HG02763 (cell line): Measurements from ENCODE around the gene GPRC6A.
"Not testable (repeated sequence)": the region's sequence is repeated elsewhere in the genome, so short reads cannot be mapped to it uniquely, and the experiment has no call there.

Experiments used
- ATAC-seq: cut with Tn5 transposase; IDR thresholded peaks from one replicate; pipeline ENCODE4 v1.9.1; 2021; ENCODE audit warnings: mild to moderate bottlenecking, moderate library complexity; ENCODE audit not compliant: unreplicated experiment

Gene GPRC6A, protein sequence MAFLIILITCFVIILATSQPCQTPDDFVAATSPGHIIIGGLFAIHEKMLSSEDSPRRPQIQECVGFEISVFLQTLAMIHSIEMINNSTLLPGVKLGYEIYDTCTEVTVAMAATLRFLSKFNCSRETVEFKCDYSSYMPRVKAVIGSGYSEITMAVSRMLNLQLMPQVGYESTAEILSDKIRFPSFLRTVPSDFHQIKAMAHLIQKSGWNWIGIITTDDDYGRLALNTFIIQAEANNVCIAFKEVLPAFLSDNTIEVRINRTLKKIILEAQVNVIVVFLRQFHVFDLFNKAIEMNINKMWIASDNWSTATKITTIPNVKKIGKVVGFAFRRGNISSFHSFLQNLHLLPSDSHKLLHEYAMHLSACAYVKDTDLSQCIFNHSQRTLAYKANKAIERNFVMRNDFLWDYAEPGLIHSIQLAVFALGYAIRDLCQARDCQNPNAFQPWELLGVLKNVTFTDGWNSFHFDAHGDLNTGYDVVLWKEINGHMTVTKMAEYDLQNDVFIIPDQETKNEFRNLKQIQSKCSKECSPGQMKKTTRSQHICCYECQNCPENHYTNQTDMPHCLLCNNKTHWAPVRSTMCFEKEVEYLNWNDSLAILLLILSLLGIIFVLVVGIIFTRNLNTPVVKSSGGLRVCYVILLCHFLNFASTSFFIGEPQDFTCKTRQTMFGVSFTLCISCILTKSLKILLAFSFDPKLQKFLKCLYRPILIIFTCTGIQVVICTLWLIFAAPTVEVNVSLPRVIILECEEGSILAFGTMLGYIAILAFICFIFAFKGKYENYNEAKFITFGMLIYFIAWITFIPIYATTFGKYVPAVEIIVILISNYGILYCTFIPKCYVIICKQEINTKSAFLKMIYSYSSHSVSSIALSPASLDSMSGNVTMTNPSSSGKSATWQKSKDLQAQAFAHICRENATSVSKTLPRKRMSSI

DNA sequence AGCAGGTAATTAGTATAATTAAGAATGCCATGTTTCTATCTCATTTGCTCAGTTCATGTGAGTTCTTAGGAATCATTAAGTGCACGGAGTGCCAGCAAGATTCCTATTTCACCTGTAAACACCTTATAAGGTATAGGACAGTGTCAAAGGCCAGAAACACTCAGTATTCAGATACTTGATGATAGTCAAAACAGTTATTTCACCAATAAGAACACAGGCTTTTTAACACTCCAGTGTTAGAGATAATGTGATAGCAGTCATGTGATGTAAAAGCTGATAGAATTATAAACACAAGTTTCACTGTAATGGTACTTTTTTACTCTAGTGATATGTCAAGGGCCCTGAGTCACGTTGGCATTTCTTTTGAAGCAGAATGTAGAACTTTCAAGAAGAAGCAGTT is at the start of gene GPRC6A:
Gene GPRC6A, minus strand, starts transcription at position 101 of the 400 bp plus-strand sequence. Its CDS starts 70 bp downstream, at position 31.
- no peak for ATAC-seq

DNA sequence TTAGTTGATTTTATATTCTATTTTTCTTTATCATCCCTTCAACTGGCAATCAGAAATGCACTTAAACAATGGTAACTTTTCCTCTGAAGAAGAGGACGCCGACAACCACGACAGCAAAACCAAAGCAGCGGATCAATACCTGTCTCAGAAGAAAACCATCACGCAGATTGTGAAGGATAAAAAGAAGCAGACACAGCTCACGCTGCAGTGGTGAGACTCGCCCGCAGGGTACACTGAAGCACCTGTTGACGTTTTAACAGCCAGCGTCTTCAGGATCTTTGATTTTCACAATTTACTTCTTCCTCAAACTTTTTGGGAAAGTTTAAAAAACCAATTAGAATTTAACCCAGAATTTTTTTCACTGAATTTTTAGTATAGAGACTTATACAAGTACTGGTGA is 48.9 kb upstream of the GPRC6A start:
- ATAC-seq, result no peak

DNA sequence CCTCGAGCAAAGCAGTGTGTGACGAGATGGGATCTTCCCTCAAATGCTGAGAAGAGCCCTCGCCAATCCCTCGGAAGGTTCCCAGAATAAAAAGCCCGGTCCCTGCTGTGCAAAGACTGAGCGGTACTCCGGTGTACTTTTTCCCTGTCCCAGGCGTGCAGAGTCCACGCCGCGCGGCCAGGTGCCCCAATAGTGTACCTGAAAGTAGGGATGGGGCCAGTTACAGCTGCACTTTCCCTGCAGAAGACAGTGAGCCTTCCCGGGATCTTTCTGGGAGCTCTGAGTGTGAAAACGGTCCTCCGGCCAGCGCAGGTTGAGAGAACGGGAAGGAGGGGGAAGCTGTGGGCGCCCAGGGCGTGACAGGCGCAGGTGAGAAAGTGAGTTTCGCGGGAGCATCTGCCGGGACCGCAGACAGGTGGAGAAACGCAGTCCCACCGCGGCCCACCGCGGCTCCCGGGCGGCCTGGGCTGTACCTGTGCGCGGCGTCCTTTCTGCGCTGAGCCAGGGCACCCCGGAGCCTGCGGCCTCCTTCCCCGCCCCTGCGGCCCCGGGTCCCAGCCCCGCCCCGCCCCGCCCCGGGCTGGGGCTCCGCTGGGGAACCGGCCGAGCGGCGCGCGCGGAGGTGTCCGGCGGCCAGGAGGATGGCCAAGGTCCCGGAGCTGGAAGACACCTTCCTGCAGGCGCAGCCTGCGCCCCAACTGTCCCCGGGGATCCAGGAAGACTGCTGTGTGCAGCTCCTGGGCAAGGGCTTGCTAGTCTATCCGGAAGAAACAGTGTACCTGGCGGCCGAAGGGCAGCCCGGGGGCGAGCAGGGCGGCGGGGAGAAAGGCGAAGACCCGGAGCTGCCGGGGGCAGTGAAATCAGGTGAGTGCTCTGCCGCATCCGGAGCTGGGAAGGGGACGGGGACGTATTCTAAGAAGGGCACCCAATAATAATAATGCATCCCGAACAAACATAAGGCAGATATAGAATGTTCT is 48.0 kb upstream of the GPRC6A start, which contains the start of gene RFX6:
Gene RFX6, plus strand, starts transcription at position 608 of the 977 bp plus-strand sequence. Its CDS starts 34 bp downstream, at position 642.
- no peak for ATAC-seq

- ATAC-seq, result no peak
Observed at GRCh38 chr6:116876107-116876506, 47.2 kb upstream of the GPRC6A start.

GRCh38 chr6:116872771-116873170 is 43.9 kb upstream of the GPRC6A start:
- ATAC-seq, result no peak

DNA sequence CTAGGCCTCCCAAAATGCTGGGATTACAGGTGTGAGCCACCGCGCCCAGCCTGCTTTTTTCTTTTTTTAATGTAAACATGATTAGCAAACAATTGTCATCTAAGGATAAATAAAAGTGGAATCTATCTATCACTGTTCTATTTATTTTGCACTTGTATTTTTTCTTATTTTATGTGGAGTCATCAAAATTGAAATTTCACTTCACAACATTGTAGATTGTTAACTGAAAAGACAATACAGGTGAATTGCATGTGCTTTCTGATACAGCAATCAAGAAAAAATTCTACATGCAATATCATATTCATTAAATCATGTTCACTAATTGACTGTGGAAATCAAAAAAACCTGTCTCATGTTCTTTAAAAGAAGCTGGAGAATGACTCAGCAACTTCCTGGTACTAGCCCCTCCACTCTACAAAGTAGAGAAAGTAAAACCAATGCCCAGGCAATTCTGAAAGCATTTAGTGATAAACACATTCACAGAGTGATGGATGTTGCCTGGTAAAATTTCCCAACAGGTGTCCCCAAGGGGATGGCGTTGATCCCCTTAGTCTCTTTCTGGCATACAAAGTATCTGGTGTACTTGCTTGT is 37.5 kb upstream of the GPRC6A start:
- ATAC-seq, result peak; percentile 68

DNA sequence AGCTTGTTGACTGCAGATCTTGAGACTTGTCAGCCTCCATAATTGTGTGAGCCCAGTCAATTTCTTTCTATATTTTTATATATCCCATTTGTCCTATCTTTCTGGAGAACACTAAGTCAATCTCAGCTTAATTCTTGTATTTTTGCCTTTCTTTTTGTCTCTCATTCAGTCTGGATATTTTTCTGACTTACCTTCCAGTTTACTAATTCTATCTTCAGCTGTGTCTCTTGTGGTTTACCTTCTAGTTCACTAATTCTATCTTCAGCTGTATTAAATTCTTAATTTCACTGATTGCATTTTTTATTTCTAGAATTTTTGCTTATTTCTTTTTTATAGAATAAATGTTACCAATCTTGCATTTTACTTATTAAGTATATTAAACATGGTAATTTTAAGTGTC is 30.4 kb upstream of the GPRC6A start:
- no peak for ATAC-seq

- no peak for ATAC-seq
Observed at GRCh38 chr6:116858060-116858459, 29.2 kb upstream of the GPRC6A start.

GRCh38 chr6:116847227-116847626 is 18.3 kb upstream of the GPRC6A start:
- no peak for ATAC-seq

DNA sequence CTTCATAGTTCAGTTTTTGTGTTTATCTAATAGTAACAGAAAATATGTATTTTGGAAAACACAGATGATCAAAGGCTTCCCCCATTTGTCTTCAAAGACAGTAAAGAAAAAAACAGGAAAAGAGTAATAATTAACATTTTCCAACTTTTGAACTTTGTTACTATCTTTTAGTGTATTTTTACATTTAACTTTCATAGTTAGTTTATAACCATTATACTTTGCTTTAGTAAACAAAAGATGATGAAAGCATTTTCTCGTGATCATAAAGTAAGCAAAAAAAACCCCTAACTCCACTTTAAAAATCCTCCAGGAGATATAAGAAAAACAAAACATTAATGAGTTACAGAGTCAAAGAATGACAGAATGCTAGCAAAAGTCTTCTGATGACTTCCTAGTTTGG is 13.6 kb upstream of the GPRC6A start:
- no peak for ATAC-seq

GRCh38 chr6:116840091-116840490 is 11.2 kb upstream of the GPRC6A start:
- ATAC-seq, result no peak

DNA sequence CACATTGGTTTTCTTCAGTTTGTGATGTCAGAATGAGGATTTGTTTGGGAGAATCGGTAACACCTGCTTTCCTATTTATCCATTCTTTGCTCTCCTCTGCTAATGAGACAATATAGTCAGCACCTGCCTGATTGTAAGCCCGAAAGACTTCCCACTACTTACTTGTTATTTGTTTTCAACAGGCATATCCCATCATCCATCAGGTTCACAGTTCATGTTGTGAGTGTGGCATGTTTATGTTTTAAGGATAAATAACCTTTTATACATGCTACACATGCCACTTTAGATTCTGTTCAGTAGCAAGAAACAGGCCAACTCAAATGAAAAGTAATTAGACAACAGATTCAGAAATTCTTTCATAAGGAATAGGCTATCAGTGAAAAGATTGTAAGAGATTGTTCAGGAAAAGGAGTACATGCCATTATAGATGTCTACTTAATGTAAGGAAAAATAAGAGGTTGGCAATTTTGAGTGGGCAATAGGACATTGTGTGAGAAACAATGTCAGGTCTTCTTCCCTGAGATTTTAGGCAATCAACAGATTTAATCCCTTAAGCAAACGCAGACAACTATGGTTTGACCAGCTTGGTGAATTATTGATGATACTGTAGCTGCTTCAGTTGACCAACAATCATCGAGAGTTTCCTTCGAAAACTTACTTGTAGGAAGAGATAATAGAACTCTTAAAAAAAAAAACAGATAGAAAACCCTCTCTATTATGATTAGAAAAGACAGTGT is 7.9 kb upstream of the GPRC6A start:
- ATAC-seq, result no peak

GRCh38 chr6:116834526-116834925 is 5.6 kb upstream of the GPRC6A start:
- ATAC-seq, result not testable (repeated sequence)

DNA sequence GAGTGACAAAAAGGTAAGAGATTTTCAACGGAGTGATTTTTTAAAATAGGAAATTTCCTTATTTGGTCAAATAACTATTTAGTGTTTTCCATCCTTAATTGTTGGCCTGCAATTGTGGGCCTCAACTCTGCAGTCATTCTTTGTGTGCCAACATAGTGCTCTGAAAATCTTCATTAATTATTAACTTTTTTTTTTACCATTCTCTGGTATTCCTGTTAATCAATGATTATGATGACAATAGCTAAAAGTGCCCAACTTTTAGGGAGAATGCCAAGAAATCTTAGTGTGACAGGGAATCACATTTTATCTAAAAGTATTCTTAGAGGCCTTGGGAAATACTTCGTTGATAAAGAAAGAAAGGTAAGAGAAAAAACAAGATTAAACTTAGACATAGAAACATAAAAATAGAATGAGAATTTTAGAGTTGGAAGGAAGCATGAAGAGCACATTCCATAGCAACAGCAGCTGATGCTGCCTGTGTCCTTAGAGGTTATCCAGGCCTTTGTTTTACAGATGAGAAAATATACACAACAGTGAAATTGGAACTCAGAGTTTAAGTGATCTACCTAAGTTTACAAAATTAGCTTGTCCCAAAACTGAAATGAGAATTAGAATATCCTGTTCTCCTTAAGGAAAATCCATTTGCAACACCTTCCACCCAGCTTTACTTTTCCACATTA is 1.2 kb downstream of the GPRC6A start:
- ATAC-seq, result no peak

DNA sequence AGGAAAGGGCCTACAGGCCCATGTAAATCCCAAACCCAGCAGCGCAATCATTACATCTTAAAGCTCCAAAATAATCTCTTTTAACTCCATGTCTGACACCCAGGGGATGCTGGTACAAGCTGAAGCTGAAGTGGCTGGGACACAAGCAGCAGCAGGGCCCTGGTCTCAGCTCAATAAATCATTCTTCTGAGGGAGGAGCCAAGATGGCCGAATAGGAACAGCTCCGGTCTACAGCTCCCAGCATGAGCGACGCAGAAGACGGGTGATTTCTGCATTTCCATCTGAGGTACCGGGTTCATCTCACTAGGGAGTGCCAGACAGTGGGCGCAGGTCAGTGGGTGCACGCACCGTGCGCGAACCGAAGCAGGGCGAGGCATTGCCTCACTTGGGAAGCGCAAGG is 12.5 kb downstream of the GPRC6A start:
- not testable (repeated sequence) for ATAC-seq

- ATAC-seq, result no peak
Observed at GRCh38 chr6:116812051-116812650, 16.7 kb downstream of the GPRC6A start.

DNA sequence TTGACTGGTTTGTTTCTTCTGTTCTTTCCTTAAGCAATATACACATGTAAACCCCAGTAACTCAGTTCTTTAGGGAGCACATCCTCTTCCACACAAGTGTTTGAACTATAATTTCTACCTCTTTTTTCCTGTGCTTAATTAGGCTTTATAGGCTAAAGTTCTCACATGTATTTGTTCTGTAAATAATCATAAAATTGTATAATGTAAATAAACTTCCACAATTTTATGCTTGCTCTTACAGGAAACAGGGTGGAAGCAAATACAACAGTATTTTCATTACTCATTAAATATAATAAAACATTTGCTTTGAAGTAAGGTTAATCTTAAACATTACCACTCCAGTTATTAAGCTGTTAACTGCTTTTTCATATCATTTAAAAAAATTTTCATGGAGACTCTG is 26.9 kb downstream of the GPRC6A start:
- no peak for ATAC-seq

GRCh38 chr6:116799945-116800344 is 28.9 kb downstream of the GPRC6A start:
- no peak for ATAC-seq
